Measurements from ENCODE around the gene ADCY1. TPM values are rescaled to one million over a fixed set of nuclear protein-coding genes. Genes with fewer than 3 reads are reported as not detected.
A peak's percentile ranks its signal among the peaks of the same experiment; 100 is the strongest.

ADCY1 gene
- total RNA-seq, 6 donors from 2014 or later: 0.46 to 4.1 (median 1.2) TPM

DNA sequence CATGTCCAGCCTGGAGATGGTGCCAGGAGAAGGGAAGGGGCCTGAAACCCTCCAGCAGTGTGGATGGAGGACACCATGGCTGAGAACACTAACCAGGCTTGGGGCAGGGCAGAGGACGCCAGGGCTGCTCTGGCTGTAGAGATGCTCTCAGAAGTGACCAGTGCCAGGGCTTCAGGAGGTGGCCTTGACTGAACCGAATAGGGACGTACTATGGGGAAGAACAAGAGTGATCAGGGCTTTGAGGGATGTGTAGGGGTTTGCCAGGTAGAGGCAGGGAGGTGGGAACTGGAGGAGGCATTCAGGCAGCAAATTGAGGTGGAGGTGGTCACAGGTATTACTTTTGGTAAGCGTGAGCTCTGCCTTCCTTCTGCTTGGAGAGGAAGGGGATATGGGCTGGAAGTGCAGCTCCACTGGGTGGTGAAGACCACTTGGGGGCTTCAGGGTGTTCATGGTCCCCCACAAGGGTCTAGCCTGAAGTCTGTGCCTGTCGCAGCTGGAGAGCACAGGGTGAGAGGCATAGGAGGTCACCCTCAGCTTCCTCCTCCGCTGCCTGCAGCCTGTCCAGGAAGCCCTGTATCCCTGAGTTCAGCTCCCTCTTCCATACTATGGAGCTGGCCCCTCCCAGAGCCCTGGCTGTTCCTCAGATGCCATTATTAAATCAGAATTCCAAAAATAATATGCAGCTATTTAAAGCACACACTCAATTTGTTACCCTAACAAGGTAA lies 27.8 kb downstream of the ADCY1 start:
- Histone ChIP-seq H3K27ac (no peak overlapping the region), H3K4me1 (no peaks in the 10 kb centered on the region), H3K27me3 (no peaks in the 10 kb centered on the region), H3K4me3 (no peak overlapping the region), H3K36me3 (no peaks in the 10 kb centered on the region), H3K9me3 (no peaks in the 10 kb centered on the region)
- ATAC-seq (ENCODE audit: low FRiP score in 2 of 2) (no peak), DNase-seq (peak in 1 of 2 donors; percentile 3)
- WGBS, 2 donors: 93% methylated on average over 6 of the region's 6 CpGs
- TF ChIP-seq POLR2AphosphoS5 (IDR thresholded peaks at IDR 0.05) (no peak), EP300 (IDR thresholded peaks at IDR 0.05) (no peak), POLR2A (IDR thresholded peaks at IDR 0.05) (no peak)
- TF ChIP-seq, protein P1, sequence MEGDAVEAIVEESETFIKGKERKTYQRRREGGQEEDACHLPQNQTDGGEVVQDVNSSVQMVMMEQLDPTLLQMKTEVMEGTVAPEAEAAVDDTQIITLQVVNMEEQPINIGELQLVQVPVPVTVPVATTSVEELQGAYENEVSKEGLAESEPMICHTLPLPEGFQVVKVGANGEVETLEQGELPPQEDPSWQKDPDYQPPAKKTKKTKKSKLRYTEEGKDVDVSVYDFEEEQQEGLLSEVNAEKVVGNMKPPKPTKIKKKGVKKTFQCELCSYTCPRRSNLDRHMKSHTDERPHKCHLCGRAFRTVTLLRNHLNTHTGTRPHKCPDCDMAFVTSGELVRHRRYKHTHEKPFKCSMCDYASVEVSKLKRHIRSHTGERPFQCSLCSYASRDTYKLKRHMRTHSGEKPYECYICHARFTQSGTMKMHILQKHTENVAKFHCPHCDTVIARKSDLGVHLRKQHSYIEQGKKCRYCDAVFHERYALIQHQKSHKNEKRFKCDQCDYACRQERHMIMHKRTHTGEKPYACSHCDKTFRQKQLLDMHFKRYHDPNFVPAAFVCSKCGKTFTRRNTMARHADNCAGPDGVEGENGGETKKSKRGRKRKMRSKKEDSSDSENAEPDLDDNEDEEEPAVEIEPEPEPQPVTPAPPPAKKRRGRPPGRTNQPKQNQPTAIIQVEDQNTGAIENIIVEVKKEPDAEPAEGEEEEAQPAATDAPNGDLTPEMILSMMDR (IDR thresholded peaks at IDR 0.05): no peak

GRCh38 chr7:45606050-45606449 lies 31.9 kb downstream of the ADCY1 start:
- Histone ChIP-seq H3K36me3 (no peaks in the 10 kb centered on the region), H3K4me3 (no peak overlapping the region), H3K27ac (no peak overlapping the region), H3K9me3 (peaks cover 0 to 3% (median 0%) of the 10 kb centered on the region in 4 donors), H3K27me3 (no peaks in the 10 kb centered on the region), H3K4me1 (no peaks in the 10 kb centered on the region)
- no peak for TF ChIP-seq POLR2A (IDR thresholded peaks at IDR 0.05)
- no peak for TF ChIP-seq EP300 (IDR thresholded peaks at IDR 0.05)
- TF ChIP-seq, protein P1 (IDR thresholded peaks at IDR 0.05): no peak
- TF ChIP-seq POLR2AphosphoS5 (IDR thresholded peaks at IDR 0.05): no peak
- 85% methylated on average over 1 of the region's 1 CpG; no CpG with 5 or more reads in 1 of the 2 donors for WGBS, 2 donors
- DNase-seq (no peak), ATAC-seq (ENCODE audit: low FRiP score in 2 of 2) (no peak)

DNA sequence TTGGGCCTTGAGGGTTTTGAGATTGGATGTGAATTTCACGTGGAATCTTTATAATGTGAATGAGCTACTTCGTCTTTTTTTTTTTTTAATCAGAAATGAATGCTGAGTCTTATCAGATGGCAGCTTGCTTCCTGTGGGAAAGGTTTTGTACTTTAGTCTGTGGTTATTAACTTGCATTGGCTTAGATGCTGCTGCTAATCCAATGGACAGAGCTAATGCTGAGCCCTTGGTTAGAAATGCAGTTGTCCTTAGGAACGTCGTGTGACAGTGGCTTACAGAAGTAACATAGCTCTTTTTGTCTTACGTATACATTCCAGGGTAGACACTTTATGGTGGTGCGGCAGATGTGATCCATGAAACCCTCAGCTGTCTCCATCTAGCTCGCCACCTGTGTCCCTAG lies 32.8 kb downstream of the ADCY1 start:
- no peaks in the 10 kb centered on the region for H3K27me3 ChIP-seq
- TF ChIP-seq POLR2AphosphoS5 (IDR thresholded peaks at IDR 0.05) (no peak), EP300 (IDR thresholded peaks at IDR 0.05) (no peak), POLR2A (IDR thresholded peaks at IDR 0.05) (no peak)
- TF ChIP-seq, protein P1 (IDR thresholded peaks at IDR 0.05): no peak
- no peak overlapping the region for H3K27ac ChIP-seq
- no peaks in the 10 kb centered on the region for H3K36me3 ChIP-seq
- H3K4me3 ChIP-seq: no peak overlapping the region
- H3K4me1 ChIP-seq: no peaks in the 10 kb centered on the region
- whole genome bisulfite sequencing, 2 donors: 62 to 81% methylated on average over 7 of the region's 7 CpGs
- DNase-seq (no peak), ATAC-seq (ENCODE audit: low FRiP score in 2 of 2) (no peak)
- peaks cover 0 to 3% (median 0%) of the 10 kb centered on the region in 4 donors for H3K9me3 ChIP-seq

GRCh38 chr7:45609180-45609579 lies 35.0 kb downstream of the ADCY1 start:
- Histone ChIP-seq H3K36me3 (no peaks in the 10 kb centered on the region), H3K4me1 (no peaks in the 10 kb centered on the region), H3K27me3 (no peaks in the 10 kb centered on the region), H3K9me3 (peaks cover 0 to 6% (median 1%) of the 10 kb centered on the region in 4 donors), H3K27ac (no peak overlapping the region), H3K4me3 (no peak overlapping the region)
- DNase-seq (no peak), ATAC-seq (ENCODE audit: low FRiP score in 2 of 2) (no peak)
- 90 to 93% methylated on average over 11 to 16 of the region's 16 CpGs for WGBS, 2 donors
- TF ChIP-seq, protein P1 (IDR thresholded peaks at IDR 0.05): no peak
- TF ChIP-seq POLR2A (IDR thresholded peaks at IDR 0.05) (no peak), POLR2AphosphoS5 (IDR thresholded peaks at IDR 0.05) (no peak), EP300 (IDR thresholded peaks at IDR 0.05) (no peak)

- WGBS, 2 donors: 93 to 96% methylated on average over 10 of the region's 10 CpGs
- H3K27ac ChIP-seq: no peak overlapping the region
- DNase-seq (no peak), ATAC-seq (ENCODE audit: low FRiP score in 2 of 2) (no peak)
- TF ChIP-seq POLR2AphosphoS5 (IDR thresholded peaks at IDR 0.05) (no peak), EP300 (IDR thresholded peaks at IDR 0.05) (no peak)
- no peak overlapping the region for H3K4me3 ChIP-seq
- no peaks in the 10 kb centered on the region for H3K27me3 ChIP-seq
- H3K9me3 ChIP-seq: peaks cover 0 to 6% (median 1%) of the 10 kb centered on the region in 4 donors
- no peaks in the 10 kb centered on the region for H3K4me1 ChIP-seq
- no peaks in the 10 kb centered on the region for H3K36me3 ChIP-seq
Observed at GRCh38 chr7:45610019-45610418, 35.9 kb downstream of the ADCY1 start.
